ENCODE data around the gene SHC3. TPM values are rescaled to one million over a fixed set of nuclear protein-coding genes. Genes with fewer than 3 reads are reported as not detected.

SHC3 gene
- total RNA-seq, 2 donors from 2014 or later = 0.95 to 1.3 TPM

- H3K4me1 ChIP-seq (ENCODE audit: control insufficient read depth, insufficient read depth, low read length) = no peaks in the 10 kb centered on the region
- no peak for TF ChIP-seq CTCF (conservative IDR thresholded peaks at IDR 0.05)
- peaks cover under 1% of the 10 kb centered on the region for H3K9me3 ChIP-seq (ENCODE audit: control insufficient read depth, low read length)
- no peak overlapping the region for H3K4me3 ChIP-seq (ENCODE audit: low read length)
- Mint-ChIP-seq H3K9me3 (no peaks in the 10 kb centered on the region), H3K4me3 (no peak overlapping the region), H3K4me1 (peaks cover 5% of the 10 kb centered on the region), H3K27me3 (ENCODE audit: insufficient read depth) (no peaks in the 10 kb centered on the region), H3K36me3 (ENCODE audit: low read depth) (peaks cover 3% of the 10 kb centered on the region), H3K27ac (no peak overlapping the region)
- no peak overlapping the region for H3K27ac ChIP-seq (ENCODE audit: low read depth, low read length)
- H3K9ac ChIP-seq (ENCODE audit: extremely low read depth, low read length, poor library complexity, severe bottlenecking) = no peak overlapping the region
- H3K27me3 ChIP-seq (ENCODE audit: control insufficient read depth, insufficient read depth, low read length, poor library complexity, severe bottlenecking) = no peaks in the 10 kb centered on the region
- no peak for DNase-seq
- WGBS, 2 experiments (ENCODE audit: insufficient coverage in 1 of 2, insufficient read length in 1 of 2) = 94% methylated on average over 4 of the region's 4 CpGs; no CpG with 5 or more reads in 1 of the 2 experiments
- no peaks in the 10 kb centered on the region for H3K36me3 ChIP-seq (ENCODE audit: control insufficient read depth, insufficient read depth, low read length)
These were observed 153.9 kb downstream of the SHC3 start for GRCh38 chr9:89024727-89025126.

GRCh38 chr9:89023740-89024139 lies 154.9 kb downstream of the SHC3 start:
- Histone ChIP-seq H3K4me3 (ENCODE audit: low read length) (no peak overlapping the region), H3K9me3 (ENCODE audit: control insufficient read depth, low read length) (no peaks in the 10 kb centered on the region), H3K27me3 (ENCODE audit: control insufficient read depth, insufficient read depth, low read length, poor library complexity, severe bottlenecking) (no peaks in the 10 kb centered on the region), H3K27ac (ENCODE audit: low read depth, low read length) (no peak overlapping the region), H3K36me3 (ENCODE audit: control insufficient read depth, insufficient read depth, low read length) (no peaks in the 10 kb centered on the region), H3K4me1 (ENCODE audit: control insufficient read depth, insufficient read depth, low read length) (no peaks in the 10 kb centered on the region), H3K9ac (ENCODE audit: extremely low read depth, low read length, poor library complexity, severe bottlenecking) (no peak overlapping the region)
- Mint-ChIP-seq H3K4me1 (peaks cover 5% of the 10 kb centered on the region), H3K27me3 (ENCODE audit: insufficient read depth) (no peaks in the 10 kb centered on the region), H3K27ac (no peak overlapping the region), H3K36me3 (ENCODE audit: low read depth) (no peaks in the 10 kb centered on the region), H3K4me3 (no peak overlapping the region), H3K9me3 (no peaks in the 10 kb centered on the region)
- DNase-seq = no peak
- 67 to 91% methylated on average over 1 to 3 of the region's 3 CpGs for WGBS, 2 experiments (ENCODE audit: insufficient coverage in 1 of 2, insufficient read length in 1 of 2)
- TF ChIP-seq CTCF (conservative IDR thresholded peaks at IDR 0.05) = no peak

- Histone ChIP-seq H3K27me3 (ENCODE audit: control insufficient read depth, insufficient read depth, low read length, poor library complexity, severe bottlenecking) (no peaks in the 10 kb centered on the region), H3K9me3 (ENCODE audit: control insufficient read depth, low read length) (no peaks in the 10 kb centered on the region), H3K9ac (ENCODE audit: extremely low read depth, low read length, poor library complexity, severe bottlenecking) (no peak overlapping the region), H3K27ac (ENCODE audit: low read depth, low read length) (no peak overlapping the region), H3K36me3 (ENCODE audit: control insufficient read depth, insufficient read depth, low read length) (no peaks in the 10 kb centered on the region), H3K4me1 (ENCODE audit: control insufficient read depth, insufficient read depth, low read length) (no peaks in the 10 kb centered on the region), H3K4me3 (ENCODE audit: low read length) (no peak overlapping the region)
- no peak for TF ChIP-seq CTCF (conservative IDR thresholded peaks at IDR 0.05)
- Mint-ChIP-seq H3K4me1 (peaks cover 5% of the 10 kb centered on the region), H3K9me3 (no peaks in the 10 kb centered on the region), H3K27me3 (ENCODE audit: insufficient read depth) (no peaks in the 10 kb centered on the region), H3K27ac (no peak overlapping the region), H3K4me3 (no peak overlapping the region), H3K36me3 (ENCODE audit: low read depth) (no peaks in the 10 kb centered on the region)
- WGBS, 2 experiments (ENCODE audit: insufficient coverage in 1 of 2, insufficient read length in 1 of 2) = 84 to 100% methylated on average over 2 of the region's 2 CpGs
- DNase-seq = no peak
These were observed 155.7 kb downstream of the SHC3 start for GRCh38 chr9:89022902-89023301.
